Suppressor macrophage treated with lipopolysaccharide for 1 hour (primary cell): ENCODE measurements around the gene TMEM150B.

ENCODE experiments used
- DNase-seq, 3 donors: peaks; one replicate each; pipeline ENCODE4 v3.0.0-alpha.2; 2020 to 2022

TMEM150B gene

DNA sequence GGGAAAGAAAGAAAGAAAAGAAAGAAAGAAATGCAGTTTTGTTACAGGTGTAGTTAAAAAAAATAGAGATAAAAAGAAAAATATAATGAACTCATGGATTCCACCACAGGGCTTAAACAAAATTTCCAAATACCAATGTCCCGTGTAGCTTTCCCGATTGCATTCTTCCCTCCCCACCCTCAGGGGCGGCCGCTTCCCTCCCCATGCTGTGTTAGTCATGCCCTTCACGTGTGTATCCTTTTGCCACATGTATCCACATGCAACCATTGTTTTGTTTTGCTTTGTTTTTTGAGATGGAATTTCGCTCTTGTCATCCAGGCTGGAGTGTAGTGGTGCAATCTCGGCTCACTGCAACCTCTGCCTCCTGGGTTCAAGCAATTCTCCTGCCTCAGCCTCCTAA lies 11.0 kb upstream of the TMEM150B start:
- DNase-seq = peak in 1 of 3 donors; percentile 14

GRCh38 chr19:55333870-55334269 lies 8.7 kb upstream of the TMEM150B start:
- no peak for DNase-seq

DNA sequence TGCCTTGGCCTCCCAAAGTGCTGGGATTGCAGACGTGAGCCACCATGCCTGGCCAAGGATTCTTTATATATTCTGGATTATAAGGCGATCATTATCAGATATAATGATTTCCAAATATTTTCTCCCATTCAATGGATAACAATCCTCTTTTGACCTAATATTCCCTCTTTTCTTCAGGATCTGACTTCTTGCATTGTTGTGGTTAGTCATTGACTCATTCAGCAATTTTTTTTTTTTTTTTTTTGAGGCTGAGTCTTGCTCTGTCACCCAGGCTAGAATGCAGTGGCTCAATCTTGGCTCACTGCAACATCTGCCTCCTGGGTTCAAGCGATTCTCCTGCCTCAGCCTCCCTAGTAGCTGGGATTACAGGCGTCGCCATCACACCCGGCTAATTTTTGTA lies 4.7 kb upstream of the TMEM150B start:
- DNase-seq = peak in 2 of 3 donors; percentile 63 to 65

GRCh38 chr19:55328774-55329318 lies 3.7 kb upstream of the TMEM150B start:
- DNase-seq = peak; percentile 46 to 78 (median 75)

DNA sequence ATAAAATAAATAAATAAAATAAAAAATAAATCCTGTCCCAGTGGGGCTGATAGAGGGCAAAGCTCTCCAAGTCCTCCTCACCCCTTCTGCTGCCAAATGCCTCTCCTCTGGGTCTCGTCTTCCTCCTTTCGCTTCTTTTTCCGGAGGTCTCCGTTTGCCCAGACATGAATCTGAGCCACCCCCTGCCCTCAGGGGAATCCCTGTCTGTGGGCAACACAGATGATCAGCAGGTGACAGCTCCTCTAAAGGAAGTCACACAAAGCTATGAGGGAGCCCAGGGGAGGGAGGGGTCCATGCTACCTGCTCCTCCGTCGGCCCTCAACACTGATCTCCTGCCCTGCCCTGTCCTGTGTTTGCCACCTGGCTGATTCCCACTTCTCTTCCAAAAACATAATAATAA lies 479 bp downstream of the TMEM150B start:
- peak; percentile 43 to 60 (median 56) for DNase-seq

DNA sequence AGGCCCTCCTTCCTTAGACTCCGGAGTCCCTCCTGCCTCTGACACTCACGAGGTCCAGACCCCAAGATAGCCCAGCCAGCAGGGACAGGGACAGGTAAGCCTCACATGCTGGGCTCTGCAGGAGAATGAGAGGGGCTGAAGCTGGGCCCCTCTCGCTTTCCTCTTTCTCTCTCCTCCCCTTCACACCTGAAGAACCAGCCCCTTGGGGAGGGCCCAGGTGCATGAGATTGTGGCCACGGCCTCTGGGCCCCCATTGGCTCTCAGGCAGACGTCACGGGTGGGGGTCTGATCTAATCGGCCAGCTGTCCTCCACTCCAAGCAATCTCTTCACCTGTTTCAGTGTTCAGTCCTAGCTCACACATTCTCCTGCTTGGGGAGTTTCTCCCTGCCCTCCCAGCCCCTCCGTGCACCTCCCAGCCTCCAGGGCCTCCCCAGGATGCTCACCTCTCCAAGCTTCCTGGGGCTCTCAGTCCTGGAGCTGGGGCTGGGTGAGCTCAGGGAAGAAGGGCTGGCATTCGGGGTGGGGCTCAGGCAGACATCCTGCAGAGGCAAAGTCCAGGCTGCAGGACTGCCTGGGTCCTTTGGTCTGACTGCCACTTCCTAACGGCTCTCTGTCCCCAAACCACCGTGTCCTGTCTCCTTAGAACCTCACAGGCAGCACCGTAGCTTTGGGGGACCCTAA lies 2.8 kb downstream of the TMEM150B start:
- DNase-seq = no peak

- DNase-seq = peak; percentile 88 to 90 (median 90)
Observed at GRCh38 chr19:55321466-55322137, 3.5 kb downstream of the TMEM150B start.

- no peak for DNase-seq
Observed at GRCh38 chr19:55320844-55321419, 4.2 kb downstream of the TMEM150B start.

DNA sequence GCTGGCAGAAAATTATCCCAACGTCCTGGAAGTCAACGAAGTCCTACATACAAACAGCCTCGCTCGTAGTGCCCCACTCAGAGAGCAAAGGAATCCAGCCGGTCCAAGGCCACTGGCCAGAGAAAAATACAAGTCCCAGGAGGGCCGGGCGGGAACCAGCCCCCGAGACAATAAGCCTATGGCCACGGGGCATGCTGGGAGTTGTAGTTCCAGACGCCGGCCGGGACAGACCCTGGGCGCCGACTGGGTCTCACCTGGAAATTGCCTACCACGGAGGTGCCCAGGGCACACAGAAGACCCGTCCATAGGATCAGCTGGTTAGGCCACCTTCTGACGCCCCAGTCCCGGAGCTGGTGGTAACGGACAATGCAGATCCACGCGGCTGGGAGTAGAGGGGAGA lies 5.4 kb downstream of the TMEM150B start:
- DNase-seq = no peak

- DNase-seq = no peak
Observed at GRCh38 chr19:55316646-55317045, 8.5 kb downstream of the TMEM150B start.

- no peak for DNase-seq
Observed at GRCh38 chr19:55315956-55316525, 9.1 kb downstream of the TMEM150B start.

GRCh38 chr19:55314396-55314795 lies 10.7 kb downstream of the TMEM150B start:
- no peak for DNase-seq

GRCh38 chr19:55312621-55313512 lies 12.3 kb downstream of the TMEM150B start:
- no peak for DNase-seq

DNA sequence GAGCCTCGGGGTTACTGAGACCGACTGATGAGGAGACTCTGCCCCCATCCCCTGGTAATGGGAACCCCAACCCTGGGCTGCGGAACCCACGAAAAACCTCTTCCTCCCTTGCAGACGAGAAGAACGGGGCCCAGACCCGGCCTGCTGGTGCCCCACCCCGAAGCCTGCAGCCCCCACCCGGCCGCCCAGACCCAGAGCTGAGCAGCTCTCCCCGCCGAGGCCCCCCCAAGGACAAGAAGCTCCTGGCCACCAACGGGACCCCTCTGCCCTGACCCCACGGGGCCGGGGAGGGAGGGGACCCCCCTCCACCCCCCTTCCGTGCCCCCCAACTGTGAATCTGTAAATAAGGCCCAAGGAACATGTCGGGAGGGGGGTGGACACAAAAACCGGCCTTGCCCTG lies 13.3 kb downstream of the TMEM150B start:
- DNase-seq = no peak

GRCh38 chr19:55311397-55311796 lies 13.7 kb downstream of the TMEM150B start:
- DNase-seq = no peak

DNA sequence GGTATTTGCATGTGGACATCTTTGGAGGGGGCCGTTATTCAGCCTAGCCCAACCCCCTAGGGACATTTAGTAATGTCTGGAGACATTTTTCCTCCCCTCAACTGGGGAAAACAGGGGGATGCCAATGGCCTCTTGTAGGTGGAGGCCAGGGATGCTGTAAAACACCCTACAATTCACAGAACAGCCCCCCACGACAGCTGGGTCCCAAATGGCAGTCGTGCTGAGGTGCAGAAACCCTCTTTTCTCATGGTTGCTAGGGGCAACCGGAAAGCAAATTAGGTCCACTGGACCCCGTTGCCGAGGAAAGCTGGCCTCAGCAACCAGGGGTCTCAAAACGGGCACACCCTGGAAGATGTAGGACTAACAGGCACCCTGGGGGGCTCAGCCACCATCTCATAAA lies 14.6 kb downstream of the TMEM150B start:
- DNase-seq = no peak

- no peak for DNase-seq
Observed at GRCh38 chr19:55309448-55309847, 15.7 kb downstream of the TMEM150B start.

DNA sequence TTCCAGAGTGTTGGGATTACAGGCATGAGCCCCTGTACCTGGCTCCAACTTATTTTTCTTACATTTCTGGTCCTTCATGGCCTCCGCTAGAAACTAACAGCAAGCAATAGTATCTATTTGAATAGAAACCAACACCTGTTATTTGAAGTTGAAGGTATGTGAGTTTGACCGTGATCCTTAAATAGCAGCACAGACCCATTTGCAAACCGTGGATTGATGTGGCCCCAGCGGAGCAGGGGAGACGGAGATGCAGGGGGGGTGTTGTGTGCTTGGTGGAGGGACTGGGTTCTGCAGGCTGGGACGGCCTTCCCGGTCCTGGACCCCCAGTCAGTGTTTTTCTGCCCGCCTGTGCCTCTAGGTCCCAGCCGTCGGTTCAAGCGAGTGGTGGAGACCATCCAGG lies 16.9 kb downstream of the TMEM150B start:
- DNase-seq = no peak

GRCh38 chr19:55306712-55307111 lies 18.4 kb downstream of the TMEM150B start:
- DNase-seq = no peak

DNA sequence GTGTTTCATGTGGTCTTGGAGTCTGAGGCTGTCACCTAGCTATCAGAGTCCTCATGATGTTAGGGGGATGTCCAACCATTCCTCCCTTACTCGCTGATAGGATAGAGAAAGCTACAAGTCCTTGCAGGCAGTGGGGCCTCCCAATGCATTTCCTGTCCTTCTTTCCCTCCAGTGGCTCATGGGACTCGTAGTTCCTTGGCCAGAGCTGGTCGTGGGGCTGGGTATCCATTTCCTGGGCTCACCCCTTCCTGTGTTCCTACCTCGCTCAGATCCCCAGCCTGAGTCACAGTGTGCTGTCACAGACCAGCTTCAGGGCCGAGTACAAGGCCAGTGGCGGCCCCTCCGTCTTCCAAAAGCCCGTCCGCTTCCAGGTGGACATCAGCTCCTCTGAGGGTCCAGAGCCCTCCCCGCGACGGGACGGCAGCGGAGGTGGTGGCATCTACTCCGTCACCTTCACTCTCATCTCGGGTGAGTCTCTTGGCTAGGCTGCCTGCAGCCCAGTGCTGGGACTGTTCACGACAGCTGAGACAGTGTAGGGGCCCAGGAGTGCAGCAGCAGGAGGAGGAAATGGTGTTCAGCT lies 19.1 kb downstream of the TMEM150B start:
- no peak for DNase-seq

DNA sequence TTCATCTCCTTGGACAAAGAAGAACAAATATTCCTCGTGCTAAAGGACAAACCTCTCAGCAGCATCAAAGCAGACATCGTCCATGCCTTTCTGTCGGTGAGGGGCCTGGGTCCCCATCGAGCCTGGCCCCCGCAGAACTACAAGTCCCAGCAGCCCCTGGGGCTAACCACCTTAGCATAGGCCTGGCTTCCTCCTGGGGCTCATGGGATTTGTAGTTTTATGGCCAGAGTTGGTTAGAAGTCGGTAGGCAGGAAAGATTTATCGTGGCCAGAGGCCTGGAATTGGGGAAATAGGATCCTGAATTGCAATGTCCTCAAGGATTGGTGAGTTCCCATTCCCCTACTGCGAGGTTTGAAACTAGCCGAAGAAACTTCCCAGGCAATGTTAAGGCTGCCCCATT lies 19.6 kb downstream of the TMEM150B start:
- peak; percentile 52 to 71 (median 65) for DNase-seq

GRCh38 chr19:55304980-55305379 lies 20.2 kb downstream of the TMEM150B start:
- DNase-seq = no peak
